GM19463 (cell line): ENCODE data around the gene FRAS1.
"Not testable (repeated sequence)": the region's sequence is repeated elsewhere in the genome, so short reads cannot be mapped to it uniquely, and the experiment has no call there.

Source experiments
- ATAC-seq: cut with Tn5 transposase; IDR thresholded peaks from one replicate; pipeline ENCODE4 v1.9.1; 2021; ENCODE audit warnings: mild to moderate bottlenecking, moderate library complexity; ENCODE audit not compliant: unreplicated experiment

FRAS1 gene

GRCh38 chr4:78099058-78099457, 41.9 kb downstream of the FRAS1 start:
- ATAC-seq = no peak

- no peak for ATAC-seq
Observed at GRCh38 chr4:78100060-78100459, 42.9 kb downstream of the FRAS1 start.

- no peak for ATAC-seq
Observed at GRCh38 chr4:78119698-78120097, 62.6 kb downstream of the FRAS1 start.

GRCh38 chr4:78120144-78120880, 63.2 kb downstream of the FRAS1 start:
- no peak for ATAC-seq

GRCh38 chr4:78121338-78121904, 64.3 kb downstream of the FRAS1 start:
- ATAC-seq = no peak

GRCh38 chr4:78125834-78126331, 68.8 kb downstream of the FRAS1 start:
- not testable (repeated sequence) for ATAC-seq

- no peak for ATAC-seq
Observed at GRCh38 chr4:78129383-78130108, 72.4 kb downstream of the FRAS1 start.

GRCh38 chr4:78131403-78131802, 74.3 kb downstream of the FRAS1 start:
- ATAC-seq = no peak

GRCh38 chr4:78136109-78137081, 79.3 kb downstream of the FRAS1 start:
- no peak for ATAC-seq

GRCh38 chr4:78137532-78137931, 80.4 kb downstream of the FRAS1 start:
- no peak for ATAC-seq

GRCh38 chr4:78138252-78138651, 81.1 kb downstream of the FRAS1 start:
- ATAC-seq = no peak

GRCh38 chr4:78143634-78144033, 86.5 kb downstream of the FRAS1 start:
- ATAC-seq = no peak

- ATAC-seq = no peak
Observed at GRCh38 chr4:78145008-78145407, 87.9 kb downstream of the FRAS1 start.

GRCh38 chr4:78145622-78146021, 88.5 kb downstream of the FRAS1 start:
- ATAC-seq = no peak

GRCh38 chr4:78149751-78150542, 92.8 kb downstream of the FRAS1 start:
- ATAC-seq = no peak

GRCh38 chr4:78150543-78150864, 93.4 kb downstream of the FRAS1 start:
- ATAC-seq = no peak

- no peak for ATAC-seq
Observed at GRCh38 chr4:78152795-78153194, 95.7 kb downstream of the FRAS1 start.

- ATAC-seq = no peak
Observed at GRCh38 chr4:78154972-78155590, 98.0 kb downstream of the FRAS1 start.

GRCh38 chr4:78155616-78156105, 98.5 kb downstream of the FRAS1 start:
- ATAC-seq = no peak
